Keratinocyte (primary cell): ENCODE results near the gene ITGA11.

Experiments used
- CTCF ChIP-seq, 3 experiments: IDR thresholded peaks in 1 of 3; conservative IDR thresholded peaks in 1 of 3; optimal IDR thresholded peaks in 1 of 3; 2 replicates in 2 of 3; 3 replicates in 1 of 3; pipeline versions ENCODE3 to v1.5.1; 2011; ENCODE audit warnings: low read length in 3 of 3, mild to moderate bottlenecking in 3 of 3, moderate library complexity in 2 of 3, control low read depth in 1 of 3, inconsistent platforms in 1 of 3; ENCODE audit not compliant: insufficient read depth in 2 of 3; ENCODE audit errors: extremely low read depth in 1 of 3
- EZH2 ChIP-seq: IDR thresholded peaks from one replicate; pipeline ENCODE4 v1.6.1; 2012; ENCODE audit warnings: inconsistent platforms, mild to moderate bottlenecking, low read length, moderate library complexity

- TF ChIP-seq CTCF (optimal IDR thresholded peaks at IDR 0.05 in 1 of 3, IDR thresholded peaks at IDR 0.05 in 1 of 3, conservative IDR thresholded peaks at IDR 0.05 in 1 of 3; ENCODE audit: extremely low read depth in 1 of 3, insufficient read depth in 2 of 3, low read length in 3 of 3): no peak
- no peak for TF ChIP-seq EZH2
Observed at GRCh38 chr15:68286256-68286655, 145.7 kb downstream of the ITGA11 start.
